ENCODE results near the gene ALOX15.

DNA sequence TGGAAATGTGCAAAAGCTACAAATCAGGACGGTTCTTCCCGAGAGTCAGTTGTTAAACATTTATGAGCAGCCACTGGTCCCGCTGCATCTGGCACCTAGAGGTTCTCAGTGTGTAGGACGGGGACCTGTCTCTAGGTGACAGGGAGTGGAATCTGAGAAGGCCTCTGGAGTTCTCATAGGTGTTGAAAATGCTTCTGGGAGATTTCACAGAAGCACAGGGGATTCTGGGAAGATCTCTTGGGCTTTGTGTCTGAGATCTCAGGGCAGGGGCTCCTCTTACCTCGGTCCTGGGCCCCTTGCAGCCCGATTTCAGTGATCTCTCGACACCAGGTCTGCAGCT lies 8.9 kb downstream of the ALOX15 start:
- TF ChIP-seq, protein P1, sequence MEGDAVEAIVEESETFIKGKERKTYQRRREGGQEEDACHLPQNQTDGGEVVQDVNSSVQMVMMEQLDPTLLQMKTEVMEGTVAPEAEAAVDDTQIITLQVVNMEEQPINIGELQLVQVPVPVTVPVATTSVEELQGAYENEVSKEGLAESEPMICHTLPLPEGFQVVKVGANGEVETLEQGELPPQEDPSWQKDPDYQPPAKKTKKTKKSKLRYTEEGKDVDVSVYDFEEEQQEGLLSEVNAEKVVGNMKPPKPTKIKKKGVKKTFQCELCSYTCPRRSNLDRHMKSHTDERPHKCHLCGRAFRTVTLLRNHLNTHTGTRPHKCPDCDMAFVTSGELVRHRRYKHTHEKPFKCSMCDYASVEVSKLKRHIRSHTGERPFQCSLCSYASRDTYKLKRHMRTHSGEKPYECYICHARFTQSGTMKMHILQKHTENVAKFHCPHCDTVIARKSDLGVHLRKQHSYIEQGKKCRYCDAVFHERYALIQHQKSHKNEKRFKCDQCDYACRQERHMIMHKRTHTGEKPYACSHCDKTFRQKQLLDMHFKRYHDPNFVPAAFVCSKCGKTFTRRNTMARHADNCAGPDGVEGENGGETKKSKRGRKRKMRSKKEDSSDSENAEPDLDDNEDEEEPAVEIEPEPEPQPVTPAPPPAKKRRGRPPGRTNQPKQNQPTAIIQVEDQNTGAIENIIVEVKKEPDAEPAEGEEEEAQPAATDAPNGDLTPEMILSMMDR (IDR thresholded peaks at IDR 0.05), result no peak
- TF ChIP-seq POLR2AphosphoS5 (IDR thresholded peaks at IDR 0.05; ENCODE audit: low read depth, low read length), result no peak
- TF ChIP-seq, protein P2, sequence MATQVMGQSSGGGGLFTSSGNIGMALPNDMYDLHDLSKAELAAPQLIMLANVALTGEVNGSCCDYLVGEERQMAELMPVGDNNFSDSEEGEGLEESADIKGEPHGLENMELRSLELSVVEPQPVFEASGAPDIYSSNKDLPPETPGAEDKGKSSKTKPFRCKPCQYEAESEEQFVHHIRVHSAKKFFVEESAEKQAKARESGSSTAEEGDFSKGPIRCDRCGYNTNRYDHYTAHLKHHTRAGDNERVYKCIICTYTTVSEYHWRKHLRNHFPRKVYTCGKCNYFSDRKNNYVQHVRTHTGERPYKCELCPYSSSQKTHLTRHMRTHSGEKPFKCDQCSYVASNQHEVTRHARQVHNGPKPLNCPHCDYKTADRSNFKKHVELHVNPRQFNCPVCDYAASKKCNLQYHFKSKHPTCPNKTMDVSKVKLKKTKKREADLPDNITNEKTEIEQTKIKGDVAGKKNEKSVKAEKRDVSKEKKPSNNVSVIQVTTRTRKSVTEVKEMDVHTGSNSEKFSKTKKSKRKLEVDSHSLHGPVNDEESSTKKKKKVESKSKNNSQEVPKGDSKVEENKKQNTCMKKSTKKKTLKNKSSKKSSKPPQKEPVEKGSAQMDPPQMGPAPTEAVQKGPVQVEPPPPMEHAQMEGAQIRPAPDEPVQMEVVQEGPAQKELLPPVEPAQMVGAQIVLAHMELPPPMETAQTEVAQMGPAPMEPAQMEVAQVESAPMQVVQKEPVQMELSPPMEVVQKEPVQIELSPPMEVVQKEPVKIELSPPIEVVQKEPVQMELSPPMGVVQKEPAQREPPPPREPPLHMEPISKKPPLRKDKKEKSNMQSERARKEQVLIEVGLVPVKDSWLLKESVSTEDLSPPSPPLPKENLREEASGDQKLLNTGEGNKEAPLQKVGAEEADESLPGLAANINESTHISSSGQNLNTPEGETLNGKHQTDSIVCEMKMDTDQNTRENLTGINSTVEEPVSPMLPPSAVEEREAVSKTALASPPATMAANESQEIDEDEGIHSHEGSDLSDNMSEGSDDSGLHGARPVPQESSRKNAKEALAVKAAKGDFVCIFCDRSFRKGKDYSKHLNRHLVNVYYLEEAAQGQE (IDR thresholded peaks at IDR 0.05; ENCODE audit: insufficient read depth in 1 of 2, low read depth in 2 of 2, low read length in 1 of 2), result no peak

Measured in Panc1 (cell line).